AG10803 (cell line): ENCODE results near the gene SPRY4.
A peak's percentile ranks its signal among the peaks of the same experiment; 100 is the strongest.

Source experiments
- DNase-seq: peaks from one replicate; pipeline ENCODE4 v3.0.0; 2010; ENCODE audit warnings: low read depth
- H3K4me3 ChIP-seq: 2 replicates; pipeline ENCODE4 v1.5.1; 2011; ENCODE audit warnings: mild to moderate bottlenecking, low read length, control low read depth
- TF ChIP-seq, protein P1 (sequence below): conservative IDR thresholded peaks from 2 replicates; pipeline ENCODE4 v1.5.1; 2011; ENCODE audit warnings: mild to moderate bottlenecking, low read length, control low read depth, inconsistent platforms

SPRY4 gene

DNA sequence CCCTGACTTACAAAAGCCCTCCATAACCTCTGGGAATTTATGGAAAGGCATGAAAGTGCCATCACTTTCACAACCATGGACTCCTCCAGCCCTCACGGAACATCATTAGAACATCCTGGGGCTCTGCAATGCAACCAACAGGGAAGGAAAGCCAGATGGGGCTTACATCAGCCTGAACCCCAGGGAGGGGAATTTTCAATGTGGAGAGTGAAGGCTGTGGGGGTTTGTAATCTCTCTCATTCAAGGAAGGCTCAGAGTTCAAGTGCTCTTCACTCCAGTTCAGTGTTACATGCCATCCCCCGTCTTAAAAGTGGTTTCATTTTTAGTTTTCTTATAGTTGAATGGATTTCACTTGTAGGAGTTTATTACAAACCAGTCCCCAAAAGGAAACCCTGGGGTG lies 5.7 kb downstream of the SPRY4 start:
- TF ChIP-seq, protein P1, sequence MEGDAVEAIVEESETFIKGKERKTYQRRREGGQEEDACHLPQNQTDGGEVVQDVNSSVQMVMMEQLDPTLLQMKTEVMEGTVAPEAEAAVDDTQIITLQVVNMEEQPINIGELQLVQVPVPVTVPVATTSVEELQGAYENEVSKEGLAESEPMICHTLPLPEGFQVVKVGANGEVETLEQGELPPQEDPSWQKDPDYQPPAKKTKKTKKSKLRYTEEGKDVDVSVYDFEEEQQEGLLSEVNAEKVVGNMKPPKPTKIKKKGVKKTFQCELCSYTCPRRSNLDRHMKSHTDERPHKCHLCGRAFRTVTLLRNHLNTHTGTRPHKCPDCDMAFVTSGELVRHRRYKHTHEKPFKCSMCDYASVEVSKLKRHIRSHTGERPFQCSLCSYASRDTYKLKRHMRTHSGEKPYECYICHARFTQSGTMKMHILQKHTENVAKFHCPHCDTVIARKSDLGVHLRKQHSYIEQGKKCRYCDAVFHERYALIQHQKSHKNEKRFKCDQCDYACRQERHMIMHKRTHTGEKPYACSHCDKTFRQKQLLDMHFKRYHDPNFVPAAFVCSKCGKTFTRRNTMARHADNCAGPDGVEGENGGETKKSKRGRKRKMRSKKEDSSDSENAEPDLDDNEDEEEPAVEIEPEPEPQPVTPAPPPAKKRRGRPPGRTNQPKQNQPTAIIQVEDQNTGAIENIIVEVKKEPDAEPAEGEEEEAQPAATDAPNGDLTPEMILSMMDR = no peak
- peak overlapping the region; percentile 33 for H3K4me3 ChIP-seq
- DNase-seq = peak; percentile 50

DNA sequence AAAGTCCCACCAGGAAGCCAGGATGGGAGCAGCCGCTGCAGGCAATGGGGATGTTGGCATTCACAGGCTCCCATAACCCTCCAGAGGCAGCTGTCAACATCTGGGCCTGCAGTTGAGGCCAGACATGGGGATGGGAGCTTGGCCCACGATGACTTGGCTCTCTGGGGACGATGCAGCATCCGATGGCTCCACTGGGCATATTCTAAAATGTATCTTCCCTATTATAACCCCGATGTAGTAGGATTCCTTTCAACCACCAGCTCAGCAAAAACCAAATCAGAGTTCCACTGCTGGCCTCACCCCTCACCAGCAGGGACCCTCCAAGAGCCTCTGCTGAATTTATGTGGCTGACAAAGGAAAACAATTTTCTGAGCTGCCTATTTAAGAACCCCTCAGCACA lies 7.1 kb downstream of the SPRY4 start:
- no peak overlapping the region for H3K4me3 ChIP-seq
- TF ChIP-seq, protein P1 = peak; percentile 39
- DNase-seq = no peak

DNA sequence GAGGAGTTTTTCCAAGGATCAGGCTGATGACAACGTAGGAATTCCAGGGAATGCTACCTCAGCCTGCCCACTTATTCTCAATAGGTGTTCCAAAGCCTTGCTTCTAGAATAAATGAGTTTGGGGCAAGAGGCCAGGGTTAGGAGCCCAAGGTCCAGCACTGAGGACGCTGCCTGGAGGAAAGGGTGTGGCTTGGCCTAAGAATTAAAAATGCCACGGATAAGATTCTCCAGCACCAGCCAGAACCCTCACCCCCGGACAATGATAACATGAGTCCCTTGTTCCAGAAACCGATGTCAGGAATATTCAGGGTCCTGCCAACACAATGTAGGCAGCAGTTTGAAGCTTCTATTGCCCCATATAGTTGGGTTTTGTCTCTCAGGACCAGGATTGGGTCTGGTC lies 7.6 kb downstream of the SPRY4 start:
- no peak overlapping the region for H3K4me3 ChIP-seq
- TF ChIP-seq, protein P1 = no peak
- no peak for DNase-seq

DNA sequence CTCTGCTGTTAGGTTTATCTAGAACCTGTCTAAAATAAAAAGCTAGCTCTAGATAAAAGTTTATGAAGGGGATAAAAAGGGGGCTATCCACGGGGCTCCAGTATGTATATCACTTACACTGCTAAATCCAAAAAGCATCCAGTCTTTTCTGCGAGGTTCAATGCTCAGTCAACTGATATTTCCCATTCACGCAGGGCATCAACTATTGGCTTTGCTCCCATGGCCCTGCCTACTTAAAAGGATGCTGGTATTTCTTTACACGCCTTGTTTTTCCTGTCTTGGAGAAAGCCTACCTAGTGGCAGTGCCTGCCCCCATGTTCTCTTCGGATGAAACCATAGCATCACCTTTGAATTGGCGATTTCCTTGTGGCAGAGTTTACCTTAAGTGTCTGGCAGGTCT lies 8.1 kb downstream of the SPRY4 start:
- H3K4me3 ChIP-seq = no peak overlapping the region
- TF ChIP-seq, protein P1 = no peak
- DNase-seq = no peak

DNA sequence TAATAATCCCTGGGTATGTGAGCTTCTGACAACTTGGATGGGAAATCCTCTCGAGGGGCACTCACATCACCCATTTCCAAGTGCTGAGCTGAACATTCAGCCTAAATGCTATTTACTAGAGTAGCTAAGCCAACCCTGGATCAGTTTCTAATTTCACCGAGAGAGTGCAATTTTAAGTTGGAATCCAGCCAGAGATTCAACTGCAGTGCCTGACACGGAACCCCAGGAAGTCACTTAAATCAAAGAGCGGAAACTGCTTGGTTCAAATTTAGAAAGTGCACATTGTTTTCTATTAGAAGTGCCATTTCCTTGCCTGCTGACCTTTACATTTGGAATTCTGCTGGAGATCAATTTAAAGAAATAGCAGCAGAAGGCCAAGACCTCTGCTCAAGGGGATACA lies 8.8 kb downstream of the SPRY4 start:
- DNase-seq = peak; percentile 69
- TF ChIP-seq, protein P1 = no peak
- no peak overlapping the region for H3K4me3 ChIP-seq

DNA sequence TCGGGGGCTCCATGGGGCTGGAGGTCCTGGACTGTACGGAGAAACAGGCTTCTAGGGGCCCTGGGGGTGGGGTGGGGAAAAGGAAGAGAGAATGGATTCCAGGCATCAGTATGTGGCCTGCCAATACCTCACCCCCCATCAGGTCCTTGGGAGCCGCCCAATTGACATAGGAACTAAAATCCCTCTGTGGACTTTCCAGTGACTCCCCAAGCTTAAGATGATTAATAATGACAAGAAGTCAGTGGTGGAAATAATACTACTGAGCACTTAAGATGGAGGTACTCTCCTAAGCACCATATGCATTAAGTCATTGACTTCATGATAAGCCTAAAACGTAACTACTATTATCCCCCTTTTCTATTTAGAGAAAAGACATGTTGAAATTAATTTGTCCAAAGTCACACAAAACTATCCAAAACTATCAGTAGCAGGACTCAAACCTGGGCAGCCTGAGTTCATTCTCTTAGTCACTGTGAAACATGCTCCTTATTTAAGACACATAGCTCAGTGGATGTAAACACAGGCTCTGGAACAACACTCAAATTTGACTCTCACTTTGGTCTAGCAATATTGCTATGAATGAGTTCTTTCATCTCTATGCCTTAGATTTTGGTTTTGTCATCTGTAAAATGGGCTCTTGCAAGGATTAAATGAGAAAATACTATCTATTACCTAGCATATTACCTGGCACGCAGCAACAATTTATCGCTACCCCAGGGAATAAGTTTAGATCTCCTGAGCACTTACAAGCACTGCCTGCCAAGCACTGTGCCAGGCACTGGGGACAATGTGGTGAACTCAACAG lies 9.5 kb downstream of the SPRY4 start:
- TF ChIP-seq, protein P1 = no peak
- no peak overlapping the region for H3K4me3 ChIP-seq
- no peak for DNase-seq

DNA sequence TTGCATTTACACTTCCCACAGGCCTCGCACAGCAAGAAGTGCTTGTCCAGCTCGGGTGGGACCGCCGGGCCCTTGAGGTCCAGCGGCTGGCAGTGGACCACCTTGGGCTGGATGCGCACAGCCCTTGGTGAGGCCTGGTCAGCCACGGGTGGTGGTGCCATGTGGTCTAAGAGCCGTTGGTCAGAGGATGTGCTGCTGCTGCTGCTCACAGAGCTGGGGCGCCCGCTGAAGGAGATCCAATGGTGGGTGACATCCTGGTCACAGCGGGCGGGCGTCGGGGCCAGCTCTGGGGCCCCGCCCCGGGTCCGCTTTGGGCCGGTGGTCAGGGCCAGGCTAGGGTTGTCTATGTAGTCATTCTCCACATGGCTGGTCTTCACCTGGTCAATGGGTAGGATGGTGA lies 10.2 kb downstream of the SPRY4 start:
- no peak overlapping the region for H3K4me3 ChIP-seq
- no peak for DNase-seq
- TF ChIP-seq, protein P1 = no peak
